HCT116 (cell line): ENCODE data around the gene SFRP4. TPM values are rescaled to one million over a fixed set of nuclear protein-coding genes. Genes with fewer than 3 reads are reported as not detected.

Experiments
- ATAC-seq: fragments of 200-7000 bp; cut with Tn5 transposase; 2 replicates; pipeline ENCODE4 v1.9.1; 2020; ENCODE audit warnings: mild to moderate bottlenecking, moderate library complexity
- BruUV-seq: library from RNA; stranded (reverse); fragments of 400-500 nt; replicated peaks from 2 replicates; lab custom pipeline; 2021; lab: Mats Ljungman, UMichigan
- CTCF ChIA-PET: fragments of 300-600 bp; sonication (Branson Sonifier 250); formaldehyde crosslinking; loops from one replicate; lab custom pipeline; 2021; ENCODE audit warnings: antibody characterized with exemption; lab: Charles Lee
- POLR2A ChIA-PET: fragments of 300-600, 350-600 bp; sonication (Branson Sonifier 250); formaldehyde crosslinking; loops from one replicate; lab custom pipeline; 2021; ENCODE audit warnings: antibody characterized with exemption; lab: Charles Lee
- RAD21 ChIA-PET, 2 experiments: fragments of 300-600 bp; sonication (Branson Sonifier 250); formaldehyde crosslinking; loops; one replicate each; lab custom pipeline; 2023; ENCODE audit warnings: low total read pairs in 2 of 2; ENCODE audit not compliant: uncharacterized antibody in 2 of 2, unreplicated experiment in 2 of 2, low non-redundant PET in 1 of 2; lab: Charles Lee
- DNase-seq: peaks from one replicate; pipeline ENCODE4 v3.0.0-alpha.2; 2010; ENCODE audit warnings: low read depth, low spot score
- H2AFZ ChIP-seq: fragments of 200-600 bp; shearing (Covaris generic), sonication (generic); 2 replicates; pipeline ENCODE4 v1.6.1; 2017; ENCODE audit warnings: low read depth, mixed run types, mixed read lengths, antibody characterized with exemption, low read length; ENCODE audit not compliant: poor library complexity, severe bottlenecking
- H3K27ac ChIP-seq: 2 replicates; pipeline ENCODE4 v1.5.1; 2012; ENCODE audit warnings: low read depth, low read length
- H3K27me3 ChIP-seq: fragments of 200-600 bp; sonication (generic); 2 replicates; pipeline ENCODE4 v1.6.1; 2016; ENCODE audit warnings: mixed run types, low read length, mixed read lengths; ENCODE audit not compliant: insufficient read depth
- H3K36me3 ChIP-seq, 2 experiments: fragments of 200-500 bp in 1 of 2; fragments of 200-600 bp in 1 of 2; sonication (Bioruptor generic) in 1 of 2; sonication (generic) in 1 of 2; 2 replicates each; pipeline versions ENCODE4 v1.5.1 to v1.6.1; 2014 to 2016; ENCODE audit warnings: low read length in 2 of 2, inconsistent platforms in 1 of 2, mixed read lengths in 1 of 2, mixed run types in 1 of 2; ENCODE audit not compliant: insufficient read depth in 2 of 2, control insufficient read depth in 1 of 2
- H3K4me1 ChIP-seq, 2 experiments: fragments of 200-600 bp in 1 of 2; sonication (generic) in 1 of 2; 2 replicates each; pipeline versions ENCODE4 v1.5.1 to v1.6.1; 2012 to 2017; ENCODE audit warnings: low read length in 2 of 2, inconsistent platforms in 1 of 2, mild to moderate bottlenecking in 1 of 2, mixed read lengths in 1 of 2, mixed run types in 1 of 2, moderate library complexity in 1 of 2; ENCODE audit not compliant: insufficient read depth in 2 of 2, control insufficient read depth in 1 of 2
- H3K4me2 ChIP-seq: fragments of 200-600 bp; sonication (generic); 2 replicates; pipeline ENCODE4 v1.6.1; 2017; ENCODE audit warnings: mixed run types, low read length, mixed read lengths
- H3K4me3 ChIP-seq, 2 experiments: fragments of 200-600 bp in 1 of 2; sonication (generic) in 1 of 2; replicated peaks in 1 of 2; 2 replicates each; pipeline ENCODE4 v1.5.1; 2011 to 2016; ENCODE audit warnings: low read length in 2 of 2, control low read depth in 1 of 2, low read depth in 1 of 2, mild to moderate bottlenecking in 1 of 2, mixed read lengths in 1 of 2, mixed run types in 1 of 2
- H3K79me2 ChIP-seq: fragments of 200-600 bp; sonication (generic); 2 replicates; pipeline ENCODE4 v1.6.1; 2017; ENCODE audit warnings: mild to moderate bottlenecking, mixed run types, low read length, moderate library complexity, mixed read lengths; ENCODE audit not compliant: insufficient read depth
- H3K9ac ChIP-seq: fragments of 200-600 bp; sonication (generic); 2 replicates; pipeline ENCODE4 v1.6.1; 2016; ENCODE audit warnings: low read length, mixed read lengths
- H3K9me2 ChIP-seq: fragments of 200-600 bp; sonication (generic), shearing (Covaris generic); 2 replicates; pipeline ENCODE4 v1.6.1; 2017; ENCODE audit warnings: mixed run types, mild to moderate bottlenecking, moderate library complexity; ENCODE audit not compliant: insufficient read depth
- H3K9me3 ChIP-seq, 2 experiments: fragments of 200-500 bp in 1 of 2; fragments of 200-600 bp in 1 of 2; sonication (Bioruptor generic) in 1 of 2; sonication (generic) in 1 of 2; 2 replicates each; pipeline ENCODE4 v1.6.1; 2014 to 2017; ENCODE audit warnings: low read length in 2 of 2, mixed read lengths in 2 of 2, inconsistent platforms in 1 of 2, low read depth in 1 of 2, mild to moderate bottlenecking in 1 of 2, mixed run types in 1 of 2, moderate library complexity in 1 of 2; ENCODE audit not compliant: control insufficient read depth in 1 of 2, insufficient read depth in 1 of 2
- H4K20me1 ChIP-seq: fragments of 200-600 bp; sonication (generic), shearing (Covaris generic); 2 replicates; pipeline ENCODE4 v1.6.1; 2017; ENCODE audit warnings: mixed run types, mild to moderate bottlenecking, moderate library complexity; ENCODE audit not compliant: insufficient read depth
- CBX3 ChIP-seq: IDR thresholded peaks from 2 replicates; pipeline ENCODE4 v1.6.1; 2012; ENCODE audit warnings: low read depth
- ELF1 ChIP-seq: IDR thresholded peaks from 2 replicates; pipeline ENCODE4 v1.6.1; 2012; ENCODE audit warnings: low read depth, borderline replicate concordance
- EZH2phosphoT487 ChIP-seq: fragments of 200-600 bp; IDR thresholded peaks from 2 replicates; pipeline ENCODE4 v1.6.1; 2018; ENCODE audit warnings: antibody characterized with exemption, borderline replicate concordance
- FOSL1 ChIP-seq: IDR thresholded peaks from 2 replicates; pipeline ENCODE4 v1.6.1; 2012; ENCODE audit warnings: low read depth
- JUND ChIP-seq: IDR thresholded peaks from 2 replicates; pipeline ENCODE4 v1.6.1; 2012
- POLR2AphosphoS5 ChIP-seq: IDR thresholded peaks from 2 replicates; pipeline ENCODE4 v1.6.1; 2011; ENCODE audit warnings: mild to moderate bottlenecking, low read depth, low read length, moderate library complexity
- RAD21 ChIP-seq: IDR thresholded peaks from 2 replicates; pipeline ENCODE4 v1.6.1; 2012; ENCODE audit warnings: low read depth, mild to moderate bottlenecking
- TCF7L2 ChIP-seq: IDR thresholded peaks from 2 replicates; pipeline ENCODE4 v1.7.0; 2011; ENCODE audit warnings: borderline replicate concordance, inconsistent platforms; ENCODE audit not compliant: insufficient read depth, insufficient read length; ENCODE audit errors: extremely low read depth
- YY1 ChIP-seq: IDR thresholded peaks from 2 replicates; pipeline ENCODE4 v1.6.1; 2011; ENCODE audit warnings: low read length, low read depth, moderate library complexity, mild to moderate bottlenecking; ENCODE audit not compliant: insufficient replicate concordance; ENCODE audit errors: extremely low read depth
- intact Hi-C: fragments of 100-400 bp; cut with micrococcal nuclease; formaldehyde crosslinking; loops from 2 replicates; pipeline ENCODE4 v1.10.0; 2022
- total RNA-seq: library from RNA; stranded (reverse); gene quantifications from one replicate; pipeline ENCODE4 v1.2.1, GENCODE V29; 2021; ENCODE audit not compliant: unreplicated experiment
- TF ChIP-seq, protein P1 (sequence below): IDR thresholded peaks from 2 replicates; pipeline ENCODE4 v1.6.1; 2012; ENCODE audit warnings: low read depth
- TF ChIP-seq, protein P2 (sequence below): IDR thresholded peaks from 2 replicates; pipeline ENCODE4 v1.6.1; 2012
- TF ChIP-seq, protein P3 (sequence below): IDR thresholded peaks from 2 replicates; pipeline ENCODE4 v1.6.1; 2012

The SFRP4 gene
- total RNA-seq, 1 experiment from 2014 or later: 0.25 TPM

DNA sequence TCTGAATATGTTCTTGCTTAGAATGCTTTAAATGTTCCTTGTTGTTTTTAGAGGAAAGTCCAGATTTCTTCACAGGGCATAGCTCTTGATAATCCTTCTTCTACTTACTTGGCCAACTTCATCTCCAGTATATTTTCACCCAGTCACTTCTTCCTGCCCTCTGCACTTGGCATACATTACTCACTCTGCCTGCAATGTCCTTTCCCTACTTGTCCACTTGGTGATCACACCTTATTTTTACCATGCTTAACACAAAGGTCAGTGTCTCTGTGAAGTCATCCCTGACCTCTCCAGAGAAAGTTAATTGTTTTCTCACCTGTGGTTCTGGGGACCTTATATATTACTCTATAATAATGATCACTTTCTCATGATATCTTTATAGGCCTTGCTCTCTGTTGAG lies 23.3 kb downstream of the SFRP4 start:
- POLR2A ChIA-PET: no interaction called here
- TF ChIP-seq POLR2AphosphoS5 (no peak), ELF1 (no peak), RAD21 (no peak), TCF7L2 (no peak), YY1 (no peak), FOSL1 (no peak), CBX3 (no peak), EZH2phosphoT487 (no peak), JUND (no peak)
- TF ChIP-seq, protein P1, sequence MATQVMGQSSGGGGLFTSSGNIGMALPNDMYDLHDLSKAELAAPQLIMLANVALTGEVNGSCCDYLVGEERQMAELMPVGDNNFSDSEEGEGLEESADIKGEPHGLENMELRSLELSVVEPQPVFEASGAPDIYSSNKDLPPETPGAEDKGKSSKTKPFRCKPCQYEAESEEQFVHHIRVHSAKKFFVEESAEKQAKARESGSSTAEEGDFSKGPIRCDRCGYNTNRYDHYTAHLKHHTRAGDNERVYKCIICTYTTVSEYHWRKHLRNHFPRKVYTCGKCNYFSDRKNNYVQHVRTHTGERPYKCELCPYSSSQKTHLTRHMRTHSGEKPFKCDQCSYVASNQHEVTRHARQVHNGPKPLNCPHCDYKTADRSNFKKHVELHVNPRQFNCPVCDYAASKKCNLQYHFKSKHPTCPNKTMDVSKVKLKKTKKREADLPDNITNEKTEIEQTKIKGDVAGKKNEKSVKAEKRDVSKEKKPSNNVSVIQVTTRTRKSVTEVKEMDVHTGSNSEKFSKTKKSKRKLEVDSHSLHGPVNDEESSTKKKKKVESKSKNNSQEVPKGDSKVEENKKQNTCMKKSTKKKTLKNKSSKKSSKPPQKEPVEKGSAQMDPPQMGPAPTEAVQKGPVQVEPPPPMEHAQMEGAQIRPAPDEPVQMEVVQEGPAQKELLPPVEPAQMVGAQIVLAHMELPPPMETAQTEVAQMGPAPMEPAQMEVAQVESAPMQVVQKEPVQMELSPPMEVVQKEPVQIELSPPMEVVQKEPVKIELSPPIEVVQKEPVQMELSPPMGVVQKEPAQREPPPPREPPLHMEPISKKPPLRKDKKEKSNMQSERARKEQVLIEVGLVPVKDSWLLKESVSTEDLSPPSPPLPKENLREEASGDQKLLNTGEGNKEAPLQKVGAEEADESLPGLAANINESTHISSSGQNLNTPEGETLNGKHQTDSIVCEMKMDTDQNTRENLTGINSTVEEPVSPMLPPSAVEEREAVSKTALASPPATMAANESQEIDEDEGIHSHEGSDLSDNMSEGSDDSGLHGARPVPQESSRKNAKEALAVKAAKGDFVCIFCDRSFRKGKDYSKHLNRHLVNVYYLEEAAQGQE: no peak
- TF ChIP-seq, protein P2, sequence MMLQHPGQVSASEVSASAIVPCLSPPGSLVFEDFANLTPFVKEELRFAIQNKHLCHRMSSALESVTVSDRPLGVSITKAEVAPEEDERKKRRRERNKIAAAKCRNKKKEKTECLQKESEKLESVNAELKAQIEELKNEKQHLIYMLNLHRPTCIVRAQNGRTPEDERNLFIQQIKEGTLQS: no peak
- TF ChIP-seq, protein P3, sequence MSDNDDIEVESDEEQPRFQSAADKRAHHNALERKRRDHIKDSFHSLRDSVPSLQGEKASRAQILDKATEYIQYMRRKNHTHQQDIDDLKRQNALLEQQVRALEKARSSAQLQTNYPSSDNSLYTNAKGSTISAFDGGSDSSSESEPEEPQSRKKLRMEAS: no peak
- TF ChIP-seq, all 23 proteins: peak for 0
- H3K27ac ChIP-seq: no peak overlapping the region
- no peaks in the 10 kb centered on the region for H3K4me1 ChIP-seq
- no peaks in the 10 kb centered on the region for H3K79me2 ChIP-seq
- no peak overlapping the region for H3K4me3 ChIP-seq
- H3K27me3 ChIP-seq: peaks cover 3% of the 10 kb centered on the region; the same call in 1 of the 2 replicates
- H3K36me3 ChIP-seq: no peaks in the 10 kb centered on the region
- no peak overlapping the region for H3K9ac ChIP-seq
- RAD21 ChIA-PET: no interaction called here
- no peak overlapping the region for H2AFZ ChIP-seq
- BruUV-seq: no TSS peak
- H3K9me2 ChIP-seq: no peaks in the 10 kb centered on the region
- DNase-seq: no peak
- no peak overlapping the region for H3K4me2 ChIP-seq
- no peaks in the 10 kb centered on the region for H4K20me1 ChIP-seq
- CTCF ChIA-PET: no interaction called here
- H3K9me3 ChIP-seq: no peaks in the 10 kb centered on the region
- peak; percentile 50; the same call in 1 of the 2 replicates for ATAC-seq
- intact Hi-C loops: no loop called here
